ENCODE measurements around the gene C5AR1. TPM values are rescaled to one million over a fixed set of nuclear protein-coding genes. Genes with fewer than 3 reads are reported as not detected.

Gene C5AR1
- total and polyA plus RNA-seq, 9 of the 15 experiments (the other 6 are each of a cell fraction or from before 2014, with no cell fraction given), result 0.06 to 1.6 (median 0.28) TPM; not detected in 3

GRCh38 chr19:47283405-47284059, 26.1 kb upstream of the C5AR1 start:
- 66% methylated on average over 10 of the region's 10 CpGs for WGBS (ENCODE audit: insufficient coverage, low coverage, missing lambda C conversion rate)
- in situ Hi-C loops (cut with MboI), result no loop called here
- no peaks in the 10 kb centered on the region for H3K9me1 ChIP-seq (ENCODE audit: control insufficient read depth, insufficient read depth, low read length)
- no peak overlapping the region for H2AFZ ChIP-seq (ENCODE audit: low read depth, low read length)
- FAIRE-seq, result no peak
- no peaks in the 10 kb centered on the region for H3K27me3 ChIP-seq (ENCODE audit: control insufficient read depth in 2 of 2, insufficient read depth in 2 of 2, low read length in 2 of 2)
- no peak overlapping the region for H3K9ac ChIP-seq (ENCODE audit: insufficient read depth in 1 of 2, low read depth in 2 of 2, low read length in 2 of 2)
- H3K79me2 ChIP-seq (ENCODE audit: control insufficient read depth, insufficient read depth, low read length), result no peaks in the 10 kb centered on the region
- 0 out of 2 replicates have a peak, but pooled peaks cover 4% of the 10 kb centered on the region for H4K20me1 ChIP-seq (replicated peaks; ENCODE audit: control insufficient read depth, insufficient read depth, low read length)
- no peak for ATAC-seq
- no peak overlapping the region for H3K27ac ChIP-seq (ENCODE audit: extremely low read depth, low read depth, low read length)
- no peaks in the 10 kb centered on the region for H3K9me3 ChIP-seq (replicated peaks; ENCODE audit: control insufficient read depth, insufficient read depth, low read depth, low read length)
- no peak overlapping the region; the same call in 1 of the 2 replicates for H3K4me2 ChIP-seq (ENCODE audit: insufficient read depth, low read length)
- POLR2A ChIA-PET, result no interaction called here
- TF ChIP-seq ZKSCAN8 (CRISPR knock-in tag; IDR thresholded peaks at IDR 0.05) (no peak), BCOR (IDR thresholded peaks at IDR 0.05) (no peak), ZBTB33 (CRISPR knock-in tag; IDR thresholded peaks at IDR 0.05) (no peak), NFIC (IDR thresholded peaks at IDR 0.05) (peak; percentile 94), POLR2G (IDR thresholded peaks at IDR 0.05; ENCODE audit: low read depth, low read length) (no peak), ZNF431 (CRISPR knock-in tag; IDR thresholded peaks at IDR 0.05) (no peak), XRCC5 (IDR thresholded peaks at IDR 0.05; ENCODE audit: low read depth, low read length) (no peak), FOXJ3 (CRISPR knock-in tag; IDR thresholded peaks at IDR 0.05) (no peak), BRCA1 (IDR thresholded peaks at IDR 0.05) (no peak), BRCA1 (CRISPR knock-in tag; IDR thresholded peaks at IDR 0.05) (no peak), E2F6 (IDR thresholded peaks at IDR 0.05; ENCODE audit: borderline replicate concordance in 1 of 2, extremely low read depth in 1 of 2, insufficient read depth in 1 of 2, insufficient read length in 1 of 2, low read depth in 1 of 2, low read length in 1 of 2, poor library complexity in 1 of 2, severe bottlenecking in 1 of 2) (no peak), NFIX (CRISPR knock-in tag; IDR thresholded peaks at IDR 0.05; ENCODE audit: low read depth) (peak; percentile 80), GTF2E2 (tag; IDR thresholded peaks at IDR 0.05) (no peak), ZNF561 (CRISPR knock-in tag; conservative IDR thresholded peaks at IDR 0.05) (no peak), IRF2 (CRISPR knock-in tag; IDR thresholded peaks at IDR 0.05) (no peak), CBFB (CRISPR knock-in tag; IDR thresholded peaks at IDR 0.05) (no peak), KAT2B (IDR thresholded peaks at IDR 0.05; ENCODE audit: low read depth, low read length) (no peak)
- H3K4me3 ChIP-seq, result no peak overlapping the region
- intact Hi-C loops (cut with micrococcal nuclease), result loop anchor here (2.0 to 5.0 kb wide), 2 partner anchors 107 to 144 kb away; no protein-coding TSS in a partner anchor
- H3K4me1 ChIP-seq (replicated peaks in 1 of 2; ENCODE audit: control insufficient read depth in 2 of 2, insufficient read depth in 2 of 2, low read length in 2 of 2), result peaks cover 1 to 5% of the 10 kb centered on the region in 2 experiments; a peak in 4 of 5 replicates
- DNase-seq (ENCODE audit: extremely low read depth in 1 of 4, low spot score in 3 of 4), result no peak
- peaks cover 5% of the 10 kb centered on the region; the same call in 1 of the 3 replicates for H3K36me3 ChIP-seq (ENCODE audit: control insufficient read depth, insufficient read depth, low read length)
- CTCF ChIA-PET (ENCODE audit: low intra/inter-chr PET ratio), result interaction anchor here (0.7 to 1.8 kb wide), 2 partner anchors 108 to 130 kb away, joined by 3 to 8 read pairs; no protein-coding TSS in a partner anchor
- BruUV-seq (replicated peaks), result TSS peak; percentile 26

All from K562 (cell line).